ENCODE results near the gene SHANK3.
"Not testable (repeated sequence)": the region's sequence is repeated elsewhere in the genome, so short reads cannot be mapped to it uniquely, and the experiment has no call there.

Gene SHANK3

DNA sequence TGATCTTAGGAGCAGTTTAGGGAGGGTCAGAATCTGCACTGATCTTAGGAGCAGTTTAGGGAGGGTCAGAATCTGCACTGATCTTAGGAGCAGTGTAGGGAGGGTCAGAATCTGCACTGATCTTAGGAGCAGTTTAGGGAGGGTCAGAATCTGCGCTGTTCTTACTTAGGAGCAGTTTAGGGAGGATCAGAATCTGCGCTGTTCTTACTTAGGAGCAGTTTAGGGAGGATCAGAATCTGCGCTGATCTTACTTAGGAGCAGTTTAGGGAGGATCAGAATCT, 28.9 kb upstream of the SHANK3 start:
- not testable (repeated sequence) for DNase-seq (ENCODE audit: low read depth, low spot score); H3K27ac ChIP-seq

DNA sequence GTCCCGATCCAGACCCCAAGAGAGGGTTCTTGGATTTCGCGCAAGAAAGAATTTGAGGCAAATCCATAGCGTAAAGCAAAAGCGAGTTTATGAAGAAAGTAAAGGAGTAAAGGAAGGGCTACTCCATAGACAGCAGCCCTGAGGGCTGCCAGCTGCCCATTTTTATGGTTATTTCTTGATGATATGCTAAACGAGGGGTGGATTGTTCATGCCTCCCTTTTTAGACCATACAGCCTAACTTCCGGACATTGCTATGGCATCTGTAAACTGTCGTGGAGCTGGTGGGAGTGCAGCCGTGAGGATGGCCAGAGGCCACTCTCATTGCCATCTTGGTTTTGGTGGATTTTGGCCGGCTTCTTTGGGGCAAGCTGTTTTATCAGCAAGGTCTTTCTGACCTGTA, 19.4 kb upstream of the SHANK3 start:
- H3K27ac ChIP-seq, result no peak overlapping the region
- DNase-seq (ENCODE audit: low read depth, low spot score), result no peak

GRCh38 chr22:50654664-50655063, 18.0 kb upstream of the SHANK3 start:
- not testable (repeated sequence) for H3K27ac ChIP-seq; DNase-seq (ENCODE audit: low read depth, low spot score)

DNA sequence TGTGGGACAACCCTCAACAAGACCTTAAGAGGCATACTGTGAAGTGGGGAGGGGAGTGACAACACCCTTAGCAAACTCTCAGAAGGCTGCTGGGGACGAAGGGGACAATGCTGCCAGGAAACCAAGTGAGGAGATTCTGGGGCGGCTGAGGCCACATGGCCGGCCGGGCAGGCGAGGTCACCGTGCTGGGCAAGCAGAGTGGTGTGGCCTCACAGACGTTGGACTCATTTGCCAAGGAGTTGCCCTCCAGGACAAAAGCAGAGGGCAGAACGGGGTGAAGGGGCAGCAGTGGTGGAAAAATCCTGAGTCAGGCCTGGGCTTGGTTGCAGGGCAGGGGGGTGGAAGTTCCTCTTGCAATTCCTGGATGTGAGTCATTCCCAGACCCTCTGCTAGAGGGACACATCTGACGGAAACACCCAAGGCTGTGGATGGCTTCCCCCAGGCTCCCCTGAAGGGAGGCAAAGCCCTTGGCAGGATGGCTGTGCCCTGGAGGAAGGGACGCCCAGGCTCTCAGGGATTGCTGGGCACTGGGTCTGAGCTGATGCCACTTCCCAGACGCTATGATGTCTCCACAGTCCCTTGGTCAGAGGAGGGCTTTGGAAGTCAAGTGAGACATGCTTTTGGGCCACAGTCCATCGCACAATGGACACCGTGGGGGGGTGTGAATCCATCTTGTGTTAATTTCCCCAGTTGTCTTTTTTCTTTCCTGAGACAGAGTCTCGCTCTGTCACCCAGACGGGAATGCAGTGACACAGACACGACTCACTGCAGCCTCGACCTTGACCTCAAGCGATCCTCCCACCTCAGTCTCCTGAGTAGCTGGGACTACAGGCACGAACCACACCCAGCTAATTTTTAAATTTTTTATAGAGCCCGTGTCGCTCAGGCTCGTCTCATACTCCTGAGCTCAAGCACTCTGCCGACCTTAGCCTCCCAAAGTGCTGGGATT, 16.2 kb upstream of the SHANK3 start:
- DNase-seq (ENCODE audit: low read depth, low spot score), result no peak

GRCh38 chr22:50657925-50658324, 14.7 kb upstream of the SHANK3 start:
- H3K27ac ChIP-seq, result no peak overlapping the region

More for the DNA sequence above, 16.2 kb upstream of the SHANK3 start:
- H3K27ac ChIP-seq, result peak overlapping the region; percentile 42

GRCh38 chr22:50659711-50660110, 12.9 kb upstream of the SHANK3 start:
- H3K27ac ChIP-seq; DNase-seq (ENCODE audit: low read depth, low spot score): not testable (repeated sequence)

More at GRCh38 chr22:50657925-50658324, 14.7 kb upstream of the SHANK3 start:
- no peak for DNase-seq (ENCODE audit: low read depth, low spot score)

DNA sequence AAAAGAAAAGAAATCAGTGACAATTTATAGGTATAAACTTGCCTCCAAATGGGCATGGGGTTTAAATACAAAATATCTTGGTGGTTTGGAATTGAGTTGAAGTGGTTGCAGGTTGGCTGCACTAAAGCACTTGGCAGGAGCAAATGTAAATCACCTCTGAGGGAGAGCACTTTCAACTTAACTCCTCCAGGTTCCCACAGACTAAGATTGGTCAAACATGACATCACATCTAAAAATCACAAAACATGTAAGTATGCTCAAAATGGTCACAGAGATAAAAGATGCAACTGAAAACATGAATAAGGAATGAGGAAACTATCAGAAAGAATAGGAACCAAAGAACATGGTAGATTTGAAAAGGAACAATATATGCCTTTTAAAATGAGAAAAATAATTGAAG, 12.3 kb upstream of the SHANK3 start:
- H3K27ac ChIP-seq, result no peak overlapping the region
- no peak for DNase-seq (ENCODE audit: low read depth, low spot score)

DNA sequence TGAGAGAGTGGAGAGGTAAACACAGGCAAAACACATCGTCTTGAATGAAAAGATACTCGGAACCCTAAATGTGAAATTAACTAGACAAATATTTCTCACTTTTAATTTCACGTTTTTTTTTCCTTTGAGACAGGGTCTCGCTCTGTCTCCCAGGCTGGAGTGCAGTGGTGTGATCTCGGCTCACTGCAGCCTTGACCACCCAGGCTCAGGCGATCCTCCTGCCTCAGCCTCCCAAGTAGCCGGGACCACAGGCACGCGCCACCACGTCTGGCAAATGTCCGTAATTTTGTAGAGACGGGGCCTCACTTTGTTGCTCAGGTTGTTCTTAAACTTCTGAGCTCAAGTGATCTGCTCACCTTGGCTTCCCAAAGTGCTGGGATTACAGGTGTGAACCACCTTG, 7.4 kb upstream of the SHANK3 start:
- H3K27ac ChIP-seq, result no peak overlapping the region
- no peak for DNase-seq (ENCODE audit: low read depth, low spot score)

GRCh38 chr22:50665738-50666137, 6.9 kb upstream of the SHANK3 start:
- DNase-seq (ENCODE audit: low read depth, low spot score), result no peak
- H3K27ac ChIP-seq, result no peak overlapping the region

- no peak overlapping the region for H3K27ac ChIP-seq
- DNase-seq (ENCODE audit: low read depth, low spot score), result no peak
Observed at GRCh38 chr22:50670513-50670912, 2.1 kb upstream of the SHANK3 start.

DNA sequence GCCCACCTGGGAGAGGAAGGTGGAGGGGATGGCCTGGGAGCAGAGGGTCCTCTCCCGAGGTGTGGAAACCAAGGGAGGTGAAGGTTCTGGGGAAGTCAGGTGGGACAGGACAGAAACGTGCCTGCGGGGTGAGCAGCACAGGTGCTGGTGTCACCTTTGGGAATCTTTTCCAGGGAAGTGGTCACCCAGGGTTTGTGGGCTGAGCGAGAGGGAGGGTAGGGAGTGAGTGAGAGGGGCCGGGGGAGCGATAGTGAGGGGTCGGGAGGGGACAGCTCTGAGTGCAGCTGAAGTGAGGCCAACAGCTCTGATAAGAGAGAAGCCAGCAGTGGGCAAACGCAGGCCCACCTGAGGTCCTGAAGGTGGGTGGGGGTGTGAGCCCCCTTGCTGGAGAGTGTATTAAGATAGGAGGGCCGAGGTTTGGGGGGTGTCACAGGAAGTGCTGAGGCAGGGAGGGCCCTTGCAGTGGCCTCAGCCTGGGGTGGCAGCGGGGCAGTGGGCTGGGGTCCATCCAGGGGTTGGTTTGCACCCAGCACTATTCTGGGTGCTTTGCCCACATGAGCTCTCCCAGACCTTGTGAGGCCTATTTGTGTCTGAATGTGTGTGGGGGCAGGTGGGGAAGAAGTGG, 1.6 kb upstream of the SHANK3 start:
- H3K27ac ChIP-seq, result no peak overlapping the region
- no peak for DNase-seq (ENCODE audit: low read depth, low spot score)

GRCh38 chr22:50671641-50672040, 982 bp upstream of the SHANK3 start:
- H3K27ac ChIP-seq, result no peak overlapping the region
- no peak for DNase-seq (ENCODE audit: low read depth, low spot score)

- H3K27ac ChIP-seq, result no peak overlapping the region
- DNase-seq (ENCODE audit: low read depth, low spot score), result no peak
Observed at GRCh38 chr22:50672041-50672440, 582 bp upstream of the SHANK3 start.

- no peak overlapping the region for H3K27ac ChIP-seq
- no peak for DNase-seq (ENCODE audit: low read depth, low spot score)
Observed at GRCh38 chr22:50673231-50674129, 857 bp downstream of the SHANK3 start.

DNA sequence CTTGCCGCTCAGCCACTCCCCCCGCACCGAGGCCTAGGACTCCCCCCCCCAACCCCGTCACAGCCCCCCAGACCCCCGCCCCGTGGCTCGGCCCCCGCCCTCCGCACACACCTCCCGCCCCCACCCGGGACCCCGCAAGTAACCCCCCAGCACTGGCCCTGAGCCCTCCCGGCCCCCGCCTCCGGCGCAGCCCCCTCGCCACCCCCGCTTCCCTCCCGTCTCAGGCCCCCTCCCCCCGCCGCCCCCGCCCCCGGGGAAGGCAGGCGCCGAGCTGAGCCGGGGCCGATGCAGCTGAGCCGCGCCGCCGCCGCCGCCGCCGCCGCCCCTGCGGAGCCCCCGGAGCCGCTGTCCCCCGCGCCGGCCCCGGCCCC, 1.5 kb downstream of the SHANK3 start:
- H3K27ac ChIP-seq, result no peak overlapping the region
- no peak for DNase-seq (ENCODE audit: low read depth, low spot score)

DNA sequence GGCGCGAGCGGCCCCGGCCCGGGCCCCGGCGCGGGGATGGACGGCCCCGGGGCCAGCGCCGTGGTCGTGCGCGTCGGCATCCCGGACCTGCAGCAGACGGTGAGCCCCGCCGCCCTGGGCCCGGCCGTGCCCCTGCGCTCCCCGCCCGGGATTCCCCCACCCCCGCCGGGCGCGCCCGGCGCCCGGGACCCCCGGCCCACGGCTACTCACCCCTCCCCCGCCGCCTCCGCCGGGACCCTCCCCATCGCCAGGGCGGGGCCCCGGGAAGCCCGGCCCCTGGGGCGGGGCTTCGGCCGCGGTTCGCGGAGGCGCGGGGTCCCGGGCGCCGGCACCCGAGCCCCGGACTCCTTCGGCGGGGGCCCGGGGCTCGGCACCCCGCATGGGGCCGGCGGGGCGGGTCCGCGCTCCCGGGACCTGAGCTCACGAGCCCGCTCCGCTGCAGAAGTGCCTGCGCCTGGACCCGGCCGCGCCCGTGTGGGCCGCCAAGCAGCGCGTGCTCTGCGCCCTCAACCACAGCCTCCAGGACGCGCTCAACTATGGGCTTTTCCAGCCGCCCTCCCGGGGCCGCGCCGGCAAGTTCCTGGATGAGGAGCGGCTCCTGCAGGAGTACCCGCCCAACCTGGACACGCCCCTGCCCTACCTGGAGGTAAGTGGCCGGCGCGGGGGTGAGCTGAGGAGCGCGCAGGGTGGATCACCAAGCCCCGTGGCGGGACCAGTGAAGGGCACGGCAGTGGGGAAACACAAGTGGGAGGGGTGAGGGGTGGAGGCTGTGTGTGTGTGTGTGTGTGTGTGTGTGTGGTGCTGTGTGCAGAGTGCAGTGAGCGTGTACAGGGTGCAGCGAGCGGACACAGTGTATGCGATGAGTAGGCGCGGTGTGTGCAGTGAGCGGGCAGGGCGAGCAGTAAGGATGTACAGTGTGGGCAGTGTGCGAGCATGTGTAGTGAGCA, 2.3 kb downstream of the SHANK3 start:
- H3K27ac ChIP-seq, result peak overlapping the region; percentile 34
- DNase-seq (ENCODE audit: low read depth, low spot score), result peak; percentile 62

- no peak overlapping the region for H3K27ac ChIP-seq
- DNase-seq (ENCODE audit: low read depth, low spot score), result no peak
Observed at GRCh38 chr22:50675553-50676179, 3.0 kb downstream of the SHANK3 start.

- no peak for DNase-seq (ENCODE audit: low read depth, low spot score)
Observed at GRCh38 chr22:50676180-50676636, 3.6 kb downstream of the SHANK3 start.

More at GRCh38 chr22:50676180-50676636, 3.6 kb downstream of the SHANK3 start:
- no peak overlapping the region for H3K27ac ChIP-seq
